Fibroblast of skin of right biceps (primary cell): ENCODE data around the gene GOLT1A.

Experiments used
- DNase-seq: peaks from one replicate; pipeline ENCODE4 v3.0.0-alpha.2; 2013

The GOLT1A gene

GRCh38 chr1:204190212-204191211 is 23.3 kb downstream of the GOLT1A start:
- peak; percentile 65 for DNase-seq

DNA sequence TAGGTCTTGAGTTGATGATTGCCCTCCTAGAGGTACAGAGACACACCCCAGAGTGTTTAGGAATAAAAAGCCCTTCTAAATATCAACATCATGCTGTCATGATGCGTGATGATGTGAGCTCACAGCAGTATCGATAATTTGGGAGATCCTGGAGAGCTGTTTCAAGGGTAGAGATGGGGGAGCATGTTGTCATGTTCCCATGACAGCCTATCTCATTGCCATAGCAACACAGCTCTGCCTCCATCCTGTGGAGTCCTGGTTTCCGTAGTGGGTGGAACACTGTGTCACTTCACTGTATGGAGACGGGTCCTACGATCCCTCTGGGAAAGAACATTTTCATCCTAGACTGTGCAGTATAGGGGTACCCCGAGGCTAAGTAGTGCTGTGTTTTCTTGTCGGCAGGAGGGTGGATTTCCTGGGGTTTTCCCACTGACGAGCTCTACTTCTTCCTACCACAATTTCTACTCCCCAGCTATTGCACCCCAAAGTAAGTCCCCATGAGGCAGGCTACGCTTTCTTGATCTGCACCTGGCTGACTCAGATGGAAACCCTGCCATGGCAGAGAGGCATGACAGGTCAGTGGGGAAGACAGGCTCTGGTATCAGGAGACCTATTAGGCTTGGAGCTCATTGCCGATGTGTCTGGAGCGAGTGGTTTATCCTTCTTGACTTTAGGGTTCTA is 24.7 kb downstream of the GOLT1A start:
- DNase-seq: no peak

GRCh38 chr1:204186597-204186996 is 27.2 kb downstream of the GOLT1A start:
- DNase-seq: no peak

DNA sequence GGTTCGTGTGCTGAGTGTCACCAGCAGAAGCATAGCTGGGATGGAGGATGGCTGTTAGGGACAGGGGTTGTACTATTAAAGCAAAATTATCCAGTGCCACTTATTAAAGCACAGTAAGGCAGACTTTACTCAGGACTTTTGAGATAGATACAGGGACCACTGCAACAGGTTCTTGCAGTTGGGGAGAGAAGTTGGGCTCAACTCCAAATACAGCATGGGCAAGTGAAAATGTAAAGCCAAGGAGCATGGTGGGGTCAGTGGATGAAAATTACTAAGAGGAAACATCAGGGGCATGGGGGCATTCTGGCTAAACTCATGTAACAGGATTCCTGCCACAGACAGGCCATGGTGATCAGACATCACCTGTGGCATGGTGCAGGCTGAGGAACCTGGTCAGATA is 32.7 kb downstream of the GOLT1A start:
- DNase-seq: no peak

- no peak for DNase-seq
Measured at GRCh38 chr1:204180133-204180532, 33.7 kb downstream of the GOLT1A start.

GRCh38 chr1:204178487-204179281 is 35.1 kb downstream of the GOLT1A start:
- no peak for DNase-seq

DNA sequence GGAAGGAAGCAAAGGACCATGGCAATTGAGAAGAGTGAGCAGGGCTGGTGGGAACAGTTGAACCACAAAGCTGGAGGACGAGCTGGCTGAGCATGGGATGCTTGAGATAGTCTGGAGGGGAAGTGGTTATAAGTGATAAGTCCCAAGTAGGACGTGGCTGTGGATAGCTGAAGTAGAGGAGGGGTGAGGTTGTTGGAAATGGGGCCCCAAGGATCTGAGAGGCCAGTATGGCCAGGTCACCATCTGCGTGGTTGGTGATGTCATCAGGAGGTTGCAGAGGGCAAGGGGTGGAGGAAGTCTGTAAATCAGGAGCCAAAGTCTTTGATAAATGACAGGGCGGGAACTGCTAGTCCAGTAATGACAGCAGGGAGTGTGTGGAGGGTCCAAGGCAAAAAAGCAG is 36.7 kb downstream of the GOLT1A start:
- no peak for DNase-seq

GRCh38 chr1:204176049-204176448 is 37.7 kb downstream of the GOLT1A start:
- no peak for DNase-seq

GRCh38 chr1:204174958-204175357 is 38.8 kb downstream of the GOLT1A start:
- DNase-seq: no peak

- no peak for DNase-seq
Measured at GRCh38 chr1:204172404-204173029, 41.3 kb downstream of the GOLT1A start.

DNA sequence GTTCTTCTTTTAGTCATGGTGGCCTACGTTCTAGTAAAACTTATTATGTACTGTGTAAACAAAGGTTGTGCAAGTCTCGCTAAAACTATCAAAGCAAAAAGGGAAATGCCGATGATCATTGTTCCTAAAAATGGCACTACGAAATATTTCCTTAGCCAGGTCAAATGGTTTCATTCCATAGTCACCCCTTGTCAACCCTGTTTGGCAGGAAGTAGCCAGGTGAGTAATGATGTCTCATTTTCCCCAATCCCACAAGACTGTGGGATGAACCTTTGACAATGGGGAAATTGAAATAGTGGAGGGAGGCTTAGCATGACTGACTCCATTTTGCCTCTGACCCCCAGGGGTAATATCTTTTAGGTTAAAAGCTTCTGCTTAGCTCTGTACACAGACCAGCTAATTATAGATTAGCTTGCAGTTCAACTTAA is 42.0 kb downstream of the GOLT1A start:
- DNase-seq: peak; percentile 85

- no peak for DNase-seq
Measured at GRCh38 chr1:204170494-204171155, 43.2 kb downstream of the GOLT1A start.

DNA sequence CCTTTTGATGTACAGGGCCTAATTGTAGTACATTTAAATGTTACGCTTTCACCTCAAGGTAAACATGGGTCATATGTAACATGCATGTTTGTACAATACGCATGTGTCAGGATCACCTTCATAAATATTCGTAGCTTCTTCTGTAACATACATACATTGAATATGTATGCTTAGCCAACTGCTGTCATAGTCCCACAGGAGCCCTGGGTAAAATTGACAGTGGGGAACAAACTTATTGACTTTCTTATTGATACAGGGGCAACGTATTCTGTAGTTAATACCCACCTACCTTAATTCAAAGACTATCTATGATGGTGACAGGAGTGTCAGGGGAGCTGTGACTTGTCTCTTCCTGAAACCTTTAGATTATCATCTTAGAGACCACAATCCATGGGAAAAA is 43.9 kb downstream of the GOLT1A start:
- no peak for DNase-seq

DNA sequence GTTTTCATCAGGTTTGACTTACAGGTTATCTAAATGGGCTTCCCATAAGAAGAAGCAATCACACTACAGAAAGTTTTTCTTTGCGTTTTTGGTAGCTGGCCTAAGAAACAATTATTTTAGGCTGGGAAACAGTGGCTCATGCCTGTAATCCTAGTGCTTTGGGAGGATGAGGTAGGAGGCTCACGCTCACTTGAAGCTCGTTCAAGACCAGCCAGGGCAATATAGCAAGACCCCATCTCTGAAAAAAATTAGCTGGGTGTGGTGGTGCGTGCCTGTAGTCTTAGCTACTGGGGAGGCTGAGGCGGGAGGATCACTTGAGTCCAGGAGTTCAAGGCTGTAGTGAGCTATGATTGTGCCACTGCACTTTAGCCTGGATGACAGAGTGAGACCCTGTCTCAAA is 46.1 kb downstream of the GOLT1A start:
- DNase-seq: no peak

GRCh38 chr1:204166219-204166618 is 47.6 kb downstream of the GOLT1A start, which contains the start of gene REN:
REN (minus strand) TSS chr1:204166337; CDS start chr1:204166293, 44 bp downstream.
- no peak for DNase-seq

- peak; percentile 62 for DNase-seq
Measured at GRCh38 chr1:204162494-204163074, 51.2 kb downstream of the GOLT1A start.

GRCh38 chr1:204161609-204162493 is 51.9 kb downstream of the GOLT1A start:
- DNase-seq: no peak

- no peak for DNase-seq
Measured at GRCh38 chr1:204157962-204158361, 55.8 kb downstream of the GOLT1A start.

- DNase-seq: no peak
Measured at GRCh38 chr1:204155881-204156280, 57.9 kb downstream of the GOLT1A start.

DNA sequence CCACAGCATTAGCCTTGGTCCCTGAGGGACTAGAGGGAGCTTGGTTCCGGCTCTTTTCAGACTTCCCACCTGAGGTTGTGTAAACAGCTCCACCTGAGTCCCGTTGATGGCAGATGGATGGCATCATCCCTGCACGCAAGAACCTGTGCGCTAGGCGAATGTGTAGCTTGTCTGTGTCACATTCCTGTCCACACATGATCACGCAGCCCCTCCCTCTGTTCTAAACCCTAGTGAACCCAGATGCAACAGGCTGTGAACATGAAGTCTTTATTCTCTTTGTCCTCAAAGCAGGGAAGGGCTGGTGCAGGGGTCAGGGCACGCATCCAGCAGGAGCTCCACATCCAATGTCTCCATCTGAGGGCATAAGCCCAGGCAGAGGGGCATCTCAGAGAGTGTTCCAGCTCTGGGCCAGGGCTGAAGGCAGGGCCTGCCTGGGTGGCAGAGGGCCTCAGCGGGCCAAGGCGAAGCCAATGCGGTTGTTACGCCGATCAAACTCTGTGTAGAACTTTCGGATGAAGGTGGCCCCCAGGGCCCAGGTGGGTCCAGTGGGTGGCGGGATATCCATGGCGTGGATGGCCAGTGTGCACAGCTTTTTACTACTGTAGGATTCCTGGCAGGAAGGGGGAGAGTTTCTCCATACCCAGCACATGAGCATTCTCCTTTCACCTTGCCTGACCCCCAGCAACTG is 59.1 kb downstream of the GOLT1A start:
- DNase-seq: no peak
